Stomach (tissue), 9 donors: ENCODE data around the gene PIM3. TPM values are rescaled to one million over a fixed set of nuclear protein-coding genes. Genes with fewer than 3 reads are reported as not detected.

Experiments used
- DNase-seq, 2 donors: peaks; one replicate each; pipeline versions ENCODE4 v3.0.0 to v3.0.0-alpha.2; 2013 to 2019
- H3K27ac ChIP-seq, 5 donors: fragments of 200-600 bp in 4 of 5; sonication (generic) in 4 of 5; one replicate each; pipeline ENCODE4 v1.5.1; 2013 to 2019; ENCODE audit warnings: mild to moderate bottlenecking in 1 of 5, moderate library complexity in 1 of 5
- H3K27me3 ChIP-seq, 3 donors: fragments of 200-600 bp; sonication (generic); one replicate each; pipeline ENCODE4 v1.5.1; 2017 to 2019; ENCODE audit warnings: mixed run types in 1 of 3
- H3K36me3 ChIP-seq, 4 donors: fragments of 200-600 bp; sonication (generic); 1 replicate in 3 of 4; 2 replicates in 1 of 4; pipeline ENCODE4 v1.5.1; 2016 to 2019
- H3K4me1 ChIP-seq, 4 donors: fragments of 200-600 bp; sonication (generic); one replicate each; pipeline ENCODE4 v1.5.1; 2016 to 2019
- H3K4me3 ChIP-seq, 4 donors: fragments of 200-600 bp; sonication (generic) in 3 of 4; one replicate each; pipeline ENCODE4 v1.5.1; 2016 to 2019; ENCODE audit warnings: mild to moderate bottlenecking in 1 of 4
- H3K9me3 ChIP-seq, 4 donors: fragments of 200-600 bp; sonication (generic); one replicate each; pipeline ENCODE4 v1.5.1; 2016 to 2019
- EP300 ChIP-seq: sonication (generic); formaldehyde crosslinking; IDR thresholded peaks from one replicate; pipeline ENCODE4 v1.6.1; 2017; ENCODE audit warnings: antibody characterized with exemption
- POLR2A ChIP-seq, 4 donors: fragments of 450-650 bp; IDR thresholded peaks; one replicate each; pipeline ENCODE4 v1.6.1; 2016; ENCODE audit warnings: antibody characterized with exemption in 4 of 4, control low read depth in 2 of 4, mild to moderate bottlenecking in 1 of 4, moderate library complexity in 1 of 4
- POLR2AphosphoS5 ChIP-seq, 3 donors: sonication (generic); formaldehyde crosslinking; IDR thresholded peaks; one replicate each; pipeline ENCODE4 v1.6.1; 2016; ENCODE audit warnings: antibody characterized with exemption in 3 of 3
- WGBS, 5 donors: extraction: QIAGEN DNeasy Blood & Tissue Kit in 3 of 5; methylation state at CpG; one replicate each; pipeline versions ENCODE4 v1.1.5 to v1.1.7; 2013 to 2018; 5-methylcytosine and 5-hydroxymethylcytosine counted together
- intact Hi-C: fragments of 100-400 bp; cut with DNase I; formaldehyde crosslinking; loops from one replicate; pipeline ENCODE4 v1.15.1; 2023; ENCODE audit warnings: low total_unique reads
- polyA plus RNA-seq, 3 donors: library from polyadenylated mRNA; stranded (reverse); fragments of 200-250 nt; gene quantifications; one replicate each; pipeline ENCODE4 v1.2.3, GENCODE V29; 2013
- total RNA-seq, 5 donors: library from RNA; depleted of rRNA; stranded (reverse); fragments of >200 nt; gene quantifications; one replicate each; pipeline versions ENCODE4 v1.1.0 to v1.2.3, GENCODE V29; 2014 to 2016
- TF ChIP-seq, protein P1 (sequence below), 7 experiments: fragments of 450-650 bp in 4 of 7; fragments of 200-600 bp in 3 of 7; sonication (generic) in 3 of 7; IDR thresholded peaks; one replicate each; pipeline ENCODE4 v1.5.1; 2016 to 2019; ENCODE audit warnings: antibody characterized with exemption in 7 of 7, control low read depth in 2 of 7, mild to moderate bottlenecking in 1 of 7
- donor health status: healthy with polysubstance abuse.
- donor health status: Bipolar disorder and iron deficiency.
- donor health status: healthy.

PIM3 gene
- total and polyA plus RNA-seq, 8 donors = 51.9 to 802 (median 84.6) TPM

DNA sequence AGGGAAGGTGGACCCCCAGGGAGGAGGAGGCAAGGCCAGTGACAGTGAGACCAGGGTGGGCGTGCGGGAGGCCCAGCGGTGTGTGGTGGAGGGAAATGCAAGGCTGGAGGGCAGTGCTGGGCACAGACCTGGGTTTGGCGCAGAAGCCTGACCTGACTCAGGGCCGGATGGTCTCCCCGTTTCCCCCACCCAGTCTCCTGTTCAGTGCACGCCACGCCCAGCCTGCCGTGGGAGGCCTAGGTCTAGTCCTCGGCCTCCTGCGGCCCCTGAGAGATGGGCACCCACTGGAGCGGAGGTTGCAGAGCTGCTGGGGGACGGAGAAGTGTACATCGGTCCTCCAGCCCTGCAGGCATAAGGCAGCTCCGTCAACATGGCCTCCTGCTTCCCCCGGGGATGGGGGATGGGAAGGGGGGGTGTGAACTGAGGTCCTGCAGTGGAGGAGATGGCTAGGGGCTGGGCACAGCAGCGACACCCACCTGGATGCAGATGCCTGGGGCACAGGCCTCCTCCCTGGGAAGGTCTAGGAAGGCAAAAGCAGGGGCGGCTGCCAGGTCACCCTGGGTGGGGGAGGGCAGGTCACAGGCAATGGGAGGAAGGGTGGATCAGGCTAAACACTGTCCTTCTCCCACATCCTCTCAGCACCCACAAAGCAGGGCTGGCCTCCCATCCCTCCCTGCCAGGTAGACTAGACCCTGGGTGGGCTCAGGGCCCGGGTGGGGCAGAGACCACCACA lies 36.1 kb downstream of the PIM3 start:
- H3K4me1 ChIP-seq = peaks cover 11 to 61% (median 39%) of the 10 kb centered on the region in 4 donors
- TF ChIP-seq POLR2A (IDR thresholded peaks at IDR 0.05) (no peak), POLR2AphosphoS5 (IDR thresholded peaks at IDR 0.05) (no peak), EP300 (no peak)
- TF ChIP-seq, protein P1, sequence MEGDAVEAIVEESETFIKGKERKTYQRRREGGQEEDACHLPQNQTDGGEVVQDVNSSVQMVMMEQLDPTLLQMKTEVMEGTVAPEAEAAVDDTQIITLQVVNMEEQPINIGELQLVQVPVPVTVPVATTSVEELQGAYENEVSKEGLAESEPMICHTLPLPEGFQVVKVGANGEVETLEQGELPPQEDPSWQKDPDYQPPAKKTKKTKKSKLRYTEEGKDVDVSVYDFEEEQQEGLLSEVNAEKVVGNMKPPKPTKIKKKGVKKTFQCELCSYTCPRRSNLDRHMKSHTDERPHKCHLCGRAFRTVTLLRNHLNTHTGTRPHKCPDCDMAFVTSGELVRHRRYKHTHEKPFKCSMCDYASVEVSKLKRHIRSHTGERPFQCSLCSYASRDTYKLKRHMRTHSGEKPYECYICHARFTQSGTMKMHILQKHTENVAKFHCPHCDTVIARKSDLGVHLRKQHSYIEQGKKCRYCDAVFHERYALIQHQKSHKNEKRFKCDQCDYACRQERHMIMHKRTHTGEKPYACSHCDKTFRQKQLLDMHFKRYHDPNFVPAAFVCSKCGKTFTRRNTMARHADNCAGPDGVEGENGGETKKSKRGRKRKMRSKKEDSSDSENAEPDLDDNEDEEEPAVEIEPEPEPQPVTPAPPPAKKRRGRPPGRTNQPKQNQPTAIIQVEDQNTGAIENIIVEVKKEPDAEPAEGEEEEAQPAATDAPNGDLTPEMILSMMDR (IDR thresholded peaks at IDR 0.05) = no peak
- peak overlapping the region; percentile 47 to 80 (median 68) for H3K27ac ChIP-seq
- peaks cover 0 to 6% (median 5%) of the 10 kb centered on the region in 4 donors for H3K9me3 ChIP-seq
- no peaks in the 10 kb centered on the region for H3K36me3 ChIP-seq
- DNase-seq = peak in 1 of 2 donors; percentile 8
- intact Hi-C loops = no loop called here
- peaks cover 0 to 45% (median 13%) of the 10 kb centered on the region in 3 donors for H3K27me3 ChIP-seq
- 66 to 86% (median 83%) methylated on average over 14 to 19 of the region's 19 CpGs for WGBS, 5 donors
- H3K4me3 ChIP-seq = no peak overlapping the region

DNA sequence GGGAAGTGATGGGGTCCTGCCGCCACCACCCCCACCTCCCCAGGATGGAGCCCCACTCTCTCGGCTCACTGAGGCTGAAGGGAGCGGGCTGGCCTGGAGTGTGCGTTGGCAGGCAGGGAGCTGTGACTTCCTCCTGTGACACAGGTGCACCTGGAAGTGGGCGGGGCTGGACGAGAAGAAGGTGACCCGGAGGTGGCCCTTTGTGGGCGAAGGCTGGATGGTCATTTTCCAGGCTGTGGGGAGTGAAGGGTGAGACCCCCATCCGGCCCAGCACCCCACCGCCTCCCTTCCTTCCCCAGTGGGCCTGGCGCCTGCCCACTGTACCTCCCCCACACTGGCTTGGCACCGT lies 36.7 kb downstream of the PIM3 start:
- peak overlapping the region; percentile 47 to 80 (median 68) for H3K27ac ChIP-seq
- H3K27me3 ChIP-seq = peaks cover 0 to 45% (median 13%) of the 10 kb centered on the region in 3 donors
- DNase-seq = peak; percentile 81 to 91
- H3K4me1 ChIP-seq = peaks cover 16 to 63% (median 42%) of the 10 kb centered on the region in 4 donors
- peaks cover 0 to under 1% (median under 1%) of the 10 kb centered on the region in 4 donors for H3K9me3 ChIP-seq
- WGBS, 5 donors = 35 to 73% (median 54%) methylated on average over 5 to 12 of the region's 12 CpGs
- no peaks in the 10 kb centered on the region for H3K36me3 ChIP-seq
- H3K4me3 ChIP-seq = no peak overlapping the region
- intact Hi-C loops = no loop called here
- TF ChIP-seq, protein P1 (IDR thresholded peaks at IDR 0.05) = no peak
- TF ChIP-seq POLR2AphosphoS5 (IDR thresholded peaks at IDR 0.05) (peak in 2 of 3 donors; percentile 52 to 68), EP300 (no peak), POLR2A (IDR thresholded peaks at IDR 0.05) (no peak)

DNA sequence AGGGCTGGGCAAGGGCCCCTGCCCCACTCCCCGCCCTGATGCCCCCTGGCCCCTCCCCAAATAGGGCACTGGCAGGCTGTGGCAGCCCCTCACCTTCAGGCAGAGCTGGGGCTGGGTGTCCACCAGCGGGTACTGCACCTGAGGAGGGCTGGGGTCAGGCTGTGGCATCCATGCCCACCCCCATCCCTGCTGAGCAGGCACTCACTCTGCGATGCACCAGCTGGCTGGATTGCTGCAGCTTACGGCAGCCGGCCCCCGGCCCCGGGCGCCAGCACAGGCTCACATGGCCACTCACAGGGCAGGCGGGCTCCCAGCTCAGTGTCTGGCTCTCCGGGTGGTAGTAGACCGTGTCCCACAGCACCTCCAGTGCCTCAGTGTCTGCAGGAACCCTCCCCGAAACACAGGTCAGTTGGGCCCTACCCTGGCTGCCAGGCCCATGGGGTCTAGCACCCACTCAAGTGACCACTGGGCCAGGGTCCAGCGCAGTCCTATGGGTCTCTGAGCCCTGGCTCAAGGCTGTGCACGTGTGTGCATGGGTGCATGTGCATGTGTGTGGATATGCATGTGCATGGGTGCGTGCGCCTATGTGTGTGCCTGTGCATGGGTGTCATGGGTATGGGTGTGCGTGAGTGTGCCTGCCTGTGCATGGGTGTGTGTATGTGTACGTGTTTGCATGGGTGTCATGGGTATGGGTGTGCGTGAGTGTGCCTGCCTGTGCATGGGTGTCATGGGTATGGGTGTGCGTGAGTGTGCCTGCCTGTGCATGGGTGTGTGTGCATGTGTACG lies 37.6 kb downstream of the PIM3 start:
- Histone ChIP-seq H3K4me3 (no peak overlapping the region), H3K36me3 (no peaks in the 10 kb centered on the region), H3K9me3 (no peaks in the 10 kb centered on the region), H3K27ac (peak overlapping the region in 2 of 5 donors; percentile 72 to 80), H3K27me3 (peaks cover 0 to 45% (median 13%) of the 10 kb centered on the region in 3 donors), H3K4me1 (peaks cover 16 to 60% (median 38%) of the 10 kb centered on the region in 4 donors)
- 92 to 100% (median 95%) methylated on average over 5 to 21 of the region's 21 CpGs for WGBS, 5 donors
- intact Hi-C loops = no loop called here
- no peak for DNase-seq
- TF ChIP-seq EP300 (no peak), POLR2AphosphoS5 (IDR thresholded peaks at IDR 0.05) (no peak), POLR2A (IDR thresholded peaks at IDR 0.05) (no peak)
- TF ChIP-seq, protein P1 (IDR thresholded peaks at IDR 0.05) = no peak

DNA sequence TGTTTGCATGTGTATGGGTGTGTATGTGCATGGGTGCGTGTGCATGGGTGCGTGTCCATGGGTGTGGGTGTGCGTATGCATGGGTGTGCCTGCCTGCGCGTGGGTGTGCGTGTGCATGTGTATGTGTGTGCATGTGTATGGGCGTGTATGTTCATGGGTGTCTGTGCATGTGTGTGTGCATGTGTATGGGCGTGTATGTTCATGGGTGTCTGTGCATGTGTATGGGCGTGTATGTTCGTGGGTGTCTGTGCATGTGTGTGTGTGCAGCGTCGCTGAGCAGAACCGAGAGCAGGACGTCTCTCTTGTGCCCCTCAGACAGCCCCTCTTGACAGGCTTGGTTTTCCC lies 38.1 kb downstream of the PIM3 start:
- DNase-seq = no peak
- Histone ChIP-seq H3K4me3 (no peak overlapping the region), H3K4me1 (peaks cover 16 to 54% (median 35%) of the 10 kb centered on the region in 4 donors), H3K27ac (no peak overlapping the region), H3K9me3 (no peaks in the 10 kb centered on the region), H3K27me3 (peaks cover 0 to 45% (median 13%) of the 10 kb centered on the region in 3 donors), H3K36me3 (no peaks in the 10 kb centered on the region)
- TF ChIP-seq EP300 (no peak), POLR2AphosphoS5 (IDR thresholded peaks at IDR 0.05) (no peak), POLR2A (IDR thresholded peaks at IDR 0.05) (no peak)
- TF ChIP-seq, protein P1 (IDR thresholded peaks at IDR 0.05) = no peak
- 89 to 92% (median 90%) methylated on average over 12 to 14 of the region's 14 CpGs for WGBS, 5 donors
- intact Hi-C loops = no loop called here
